ENCODE results near the gene TPTE. TPM values are rescaled to one million over a fixed set of nuclear protein-coding genes. Genes with fewer than 3 reads are reported as not detected.
"Not testable (repeated sequence)": the region's sequence is repeated elsewhere in the genome, so short reads cannot be mapped to it uniquely, and the experiment has no call there.

Gene TPTE
- total RNA-seq, 1 donor from 2014 or later = not detected

GRCh38 chr21:10511116-10511515 is 10.3 kb upstream of the TPTE start:
- H3K4me1 Mint-ChIP-seq = no peaks in the 10 kb centered on the region
- H3K27ac Mint-ChIP-seq = no peak overlapping the region
- Histone ChIP-seq H3K9ac (no peak overlapping the region), H3K4me2 (no peak overlapping the region), H4K20me1 (ENCODE audit: low read depth) (no peaks in the 10 kb centered on the region), H3K36me3 (no peaks in the 10 kb centered on the region), H3K4me1 (no peaks in the 10 kb centered on the region), H2AFZ (replicated peaks) (no peak overlapping the region), H3K27me3 (no peaks in the 10 kb centered on the region), H3K27ac (no peak overlapping the region), H3K79me2 (ENCODE audit: low read depth) (no peaks in the 10 kb centered on the region), H3F3A (ENCODE audit: low read depth) (no peaks in the 10 kb centered on the region), H3K4me3 (no peak overlapping the region), H3K9me3 (ENCODE audit: low read depth) (peaks cover 47% of the 10 kb centered on the region)
- H3K9me3 Mint-ChIP-seq = peaks cover 30% of the 10 kb centered on the region
- no peak overlapping the region for H3K4me3 Mint-ChIP-seq
- no peak for DNase-seq (ENCODE audit: low spot score)
- H3K27me3 Mint-ChIP-seq (ENCODE audit: insufficient read depth, low read depth) = no peaks in the 10 kb centered on the region
- H3K36me3 Mint-ChIP-seq = no peaks in the 10 kb centered on the region
- TF ChIP-seq CTCF (IDR thresholded peaks at IDR 0.05) (no peak), EZH2 (IDR thresholded peaks at IDR 0.05) (no peak), EZH2phosphoT487 (IDR thresholded peaks at IDR 0.05) (no peak)

GRCh38 chr21:10516889-10517288 is 4.5 kb upstream of the TPTE start:
- not testable (repeated sequence) for H3K27ac ChIP-seq; H3K27me3 ChIP-seq; H3K27ac Mint-ChIP-seq; H3K9ac ChIP-seq; H3K4me1 ChIP-seq; H3K36me3 Mint-ChIP-seq; H3K36me3 ChIP-seq; H3K4me1 Mint-ChIP-seq; H3K4me3 ChIP-seq; H4K20me1 ChIP-seq (ENCODE audit: low read depth); H3K79me2 ChIP-seq (ENCODE audit: low read depth); H3K4me2 ChIP-seq; H2AFZ ChIP-seq (replicated peaks); H3K4me3 Mint-ChIP-seq; H3F3A ChIP-seq (ENCODE audit: low read depth); H3K27me3 Mint-ChIP-seq (ENCODE audit: insufficient read depth, low read depth); DNase-seq (ENCODE audit: low spot score)
- peaks cover 60% of the 10 kb centered on the region for H3K9me3 Mint-ChIP-seq
- peaks cover 74% of the 10 kb centered on the region for H3K9me3 ChIP-seq (ENCODE audit: low read depth)

- DNase-seq (ENCODE audit: low spot score); H3F3A ChIP-seq (ENCODE audit: low read depth); H4K20me1 ChIP-seq (ENCODE audit: low read depth); H3K4me2 ChIP-seq; H3K27me3 Mint-ChIP-seq (ENCODE audit: insufficient read depth, low read depth); H3K27me3 ChIP-seq; H3K36me3 ChIP-seq; H3K4me3 ChIP-seq; H3K36me3 Mint-ChIP-seq; H3K79me2 ChIP-seq (ENCODE audit: low read depth); H3K4me3 Mint-ChIP-seq; H2AFZ ChIP-seq (replicated peaks); H3K27ac Mint-ChIP-seq; H3K27ac ChIP-seq; H3K4me1 Mint-ChIP-seq; H3K4me1 ChIP-seq; H3K9ac ChIP-seq: not testable (repeated sequence)
- H3K9me3 ChIP-seq (ENCODE audit: low read depth) = peaks cover 67% of the 10 kb centered on the region
- H3K9me3 Mint-ChIP-seq = peaks cover 62% of the 10 kb centered on the region
Measured at GRCh38 chr21:10517904-10518303, 3.5 kb upstream of the TPTE start.

- H3K36me3 Mint-ChIP-seq; H3K4me3 Mint-ChIP-seq; DNase-seq (ENCODE audit: low spot score); H3K4me3 ChIP-seq; H3K27ac ChIP-seq; H3K27ac Mint-ChIP-seq; H3F3A ChIP-seq (ENCODE audit: low read depth); H3K27me3 ChIP-seq; H3K4me2 ChIP-seq; H3K9ac ChIP-seq; H4K20me1 ChIP-seq (ENCODE audit: low read depth); H2AFZ ChIP-seq (replicated peaks); H3K79me2 ChIP-seq (ENCODE audit: low read depth); H3K36me3 ChIP-seq; H3K27me3 Mint-ChIP-seq (ENCODE audit: insufficient read depth, low read depth); H3K4me1 Mint-ChIP-seq; H3K4me1 ChIP-seq: not testable (repeated sequence)
- H3K9me3 ChIP-seq (ENCODE audit: low read depth) = peaks cover 61% of the 10 kb centered on the region
- peaks cover 65% of the 10 kb centered on the region for H3K9me3 Mint-ChIP-seq
Measured at GRCh38 chr21:10521835-10522500, 585 bp downstream of the TPTE start.

- no peak overlapping the region for H3K4me3 ChIP-seq
- no peak overlapping the region for H3K9ac ChIP-seq
- no peak overlapping the region for H3K4me2 ChIP-seq
- no peak for DNase-seq (ENCODE audit: low spot score)
- no peak overlapping the region for H2AFZ ChIP-seq (replicated peaks)
- no peaks in the 10 kb centered on the region for H3K27me3 ChIP-seq
- H3K36me3 ChIP-seq = no peaks in the 10 kb centered on the region
- H3K4me3 Mint-ChIP-seq = no peak overlapping the region
- H3K36me3 Mint-ChIP-seq = no peaks in the 10 kb centered on the region
- H3K9me3 Mint-ChIP-seq = peaks cover 17% of the 10 kb centered on the region
- H3F3A ChIP-seq (ENCODE audit: low read depth) = no peaks in the 10 kb centered on the region
- TF ChIP-seq CTCF (IDR thresholded peaks at IDR 0.05) (no peak), EZH2 (IDR thresholded peaks at IDR 0.05) (no peak)
- H3K4me1 Mint-ChIP-seq = no peaks in the 10 kb centered on the region
- H3K9me3 ChIP-seq (ENCODE audit: low read depth) = peaks cover 77% of the 10 kb centered on the region
- no peaks in the 10 kb centered on the region for H3K79me2 ChIP-seq (ENCODE audit: low read depth)
- H3K27ac Mint-ChIP-seq = no peak overlapping the region
- H4K20me1 ChIP-seq (ENCODE audit: low read depth) = no peaks in the 10 kb centered on the region
- no peak overlapping the region for H3K27ac ChIP-seq
- no peaks in the 10 kb centered on the region for H3K27me3 Mint-ChIP-seq (ENCODE audit: insufficient read depth, low read depth)
- no peaks in the 10 kb centered on the region for H3K4me1 ChIP-seq
Measured at GRCh38 chr21:10539956-10540355, 18.6 kb downstream of the TPTE start.

GRCh38 chr21:10544376-10544775 is 23.0 kb downstream of the TPTE start:
- not testable (repeated sequence) for H3K4me2 ChIP-seq; H3K9ac ChIP-seq; H3K4me3 ChIP-seq; H3K27ac ChIP-seq; H3K27me3 ChIP-seq; H2AFZ ChIP-seq (replicated peaks); H3F3A ChIP-seq (ENCODE audit: low read depth); H3K4me1 Mint-ChIP-seq; H3K36me3 ChIP-seq; H3K27ac Mint-ChIP-seq; H3K4me3 Mint-ChIP-seq; H3K4me1 ChIP-seq; H3K27me3 Mint-ChIP-seq (ENCODE audit: insufficient read depth, low read depth); H3K36me3 Mint-ChIP-seq; DNase-seq (ENCODE audit: low spot score); H4K20me1 ChIP-seq (ENCODE audit: low read depth); H3K79me2 ChIP-seq (ENCODE audit: low read depth)
- H3K9me3 ChIP-seq (ENCODE audit: low read depth) = peaks cover 75% of the 10 kb centered on the region
- peaks cover 28% of the 10 kb centered on the region for H3K9me3 Mint-ChIP-seq
